GF-D8 (cell line): Measurements from ENCODE around the gene TRIM43B.
"Not testable (repeated sequence)": the region's sequence is repeated elsewhere in the genome, so short reads cannot be mapped to it uniquely, and the experiment has no call there.

Experiments used
- DNase-seq: peaks from one replicate; lab custom pipeline; 2025; lab: John Stamatoyannopoulos, UW

The TRIM43B gene

GRCh38 chr2:95484654-95485053, at the start of gene TRIM43B:
TSS of gene TRIM43B (minus strand) at chr2:95484754. CDS start at chr2:95482714, 2,040 bp downstream.
- DNase-seq: not testable (repeated sequence)

GRCh38 chr2:95531254-95531771, 46.8 kb upstream of the TRIM43B start:
- DNase-seq: no peak

GRCh38 chr2:95530734-95531133, 46.2 kb upstream of the TRIM43B start:
- DNase-seq: no peak

GRCh38 chr2:95526360-95527341, 42.1 kb upstream of the TRIM43B start:
- DNase-seq: no peak

- DNase-seq: no peak
Measured at GRCh38 chr2:95525294-95526035, 40.9 kb upstream of the TRIM43B start.

GRCh38 chr2:95524195-95524594, 39.6 kb upstream of the TRIM43B start:
- no peak for DNase-seq

- DNase-seq: no peak
Measured at GRCh38 chr2:95514718-95515117, 30.2 kb upstream of the TRIM43B start.

GRCh38 chr2:95514226-95514625, 29.7 kb upstream of the TRIM43B start:
- DNase-seq: not testable (repeated sequence)

GRCh38 chr2:95509408-95509807, 24.9 kb upstream of the TRIM43B start:
- no peak for DNase-seq

GRCh38 chr2:95505222-95505621, 20.7 kb upstream of the TRIM43B start:
- no peak for DNase-seq

GRCh38 chr2:95500854-95501253, 16.3 kb upstream of the TRIM43B start:
- DNase-seq: no peak

- not testable (repeated sequence) for DNase-seq
Measured at GRCh38 chr2:95492076-95492475, 7.5 kb upstream of the TRIM43B start.

GRCh38 chr2:95475025-95475424, 9.5 kb downstream of the TRIM43B start:
- not testable (repeated sequence) for DNase-seq

GRCh38 chr2:95467984-95468383, 16.6 kb downstream of the TRIM43B start:
- DNase-seq: not testable (repeated sequence)

- not testable (repeated sequence) for DNase-seq
Measured at GRCh38 chr2:95466572-95466971, 18.0 kb downstream of the TRIM43B start.

- not testable (repeated sequence) for DNase-seq
Measured at GRCh38 chr2:95463292-95463691, 21.3 kb downstream of the TRIM43B start.

- not testable (repeated sequence) for DNase-seq
Measured at GRCh38 chr2:95445317-95445716, 39.2 kb downstream of the TRIM43B start.

GRCh38 chr2:95442474-95443099, 42.0 kb downstream of the TRIM43B start:
- DNase-seq: not testable (repeated sequence)

GRCh38 chr2:95435872-95436209, 48.7 kb downstream of the TRIM43B start:
- DNase-seq: not testable (repeated sequence)

- DNase-seq: not testable (repeated sequence)
Measured at GRCh38 chr2:95435162-95435871, 49.2 kb downstream of the TRIM43B start.

GRCh38 chr2:95434507-95435076, 50.0 kb downstream of the TRIM43B start:
- not testable (repeated sequence) for DNase-seq
